GM12872 (cell line): Measurements from ENCODE around the gene CALN1.

Experiments used
- CTCF ChIP-seq: IDR thresholded peaks from 3 replicates; pipeline ENCODE4 v1.5.1; 2011; ENCODE audit warnings: low read depth, mild to moderate bottlenecking, low read length, moderate library complexity; ENCODE audit not compliant: insufficient read depth

The CALN1 gene

GRCh38 chr7:72307566-72307965 is 104.6 kb downstream of the CALN1 start:
- no peak for TF ChIP-seq CTCF

DNA sequence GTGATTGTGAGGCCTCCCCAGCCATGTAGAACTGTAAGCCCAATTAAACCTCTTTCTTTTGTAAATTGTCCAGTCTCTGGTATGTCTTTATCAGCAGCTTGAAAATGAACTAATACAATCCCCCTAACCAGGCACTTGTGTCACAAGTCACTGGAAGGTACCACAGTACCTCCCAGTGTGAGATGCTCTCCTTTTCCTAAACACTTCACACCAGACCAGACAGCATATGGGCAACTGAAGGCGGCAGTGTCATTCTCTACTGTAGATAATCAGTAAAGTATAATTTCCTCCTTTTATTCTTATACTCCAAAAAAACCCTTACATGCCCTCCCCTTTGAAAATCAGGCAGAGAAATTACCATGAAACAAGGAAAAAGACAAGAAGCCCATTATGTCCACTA is 113.2 kb downstream of the CALN1 start:
- no peak for TF ChIP-seq CTCF

- no peak for TF ChIP-seq CTCF
These were observed 114.0 kb downstream of the CALN1 start for GRCh38 chr7:72298091-72298490.

GRCh38 chr7:72297636-72298035 is 114.5 kb downstream of the CALN1 start:
- no peak for TF ChIP-seq CTCF

DNA sequence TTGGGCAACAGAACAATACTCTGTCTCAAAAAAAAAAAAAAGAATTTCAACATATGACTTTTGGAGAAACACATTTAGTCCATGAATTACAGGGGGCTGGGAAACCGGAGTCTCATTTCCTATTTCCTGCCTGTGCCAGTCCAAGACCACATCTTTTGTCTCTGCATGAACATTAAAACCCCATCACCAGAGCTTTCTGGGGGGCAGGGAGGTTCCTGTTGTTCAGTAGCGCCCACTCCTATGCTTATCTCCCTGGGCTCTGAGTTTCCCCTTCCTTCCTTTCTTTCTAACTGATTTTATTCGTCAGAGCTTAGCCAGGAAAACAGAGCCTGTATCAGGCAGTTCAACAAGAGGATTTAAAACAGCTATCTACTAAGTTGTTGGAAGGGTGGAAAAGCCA is 119.3 kb downstream of the CALN1 start:
- no peak for TF ChIP-seq CTCF

DNA sequence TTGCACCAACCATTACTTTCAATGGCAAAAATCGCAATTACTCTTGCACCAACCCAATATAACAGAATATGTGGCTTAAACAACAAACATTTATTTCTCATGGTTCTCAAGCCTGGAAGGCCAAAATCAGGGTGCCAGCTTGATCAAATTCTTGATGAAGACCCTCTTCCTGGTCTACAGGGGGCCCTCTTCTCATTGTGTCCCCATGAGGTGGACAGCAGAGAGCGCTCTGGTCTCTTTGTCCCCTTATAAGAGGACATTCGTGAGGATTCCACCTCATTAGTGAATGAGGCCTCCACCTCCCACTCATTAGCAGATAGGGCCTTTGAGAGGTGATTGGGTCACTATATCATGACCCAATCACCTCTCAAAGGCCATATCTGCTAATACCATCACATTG is 120.0 kb downstream of the CALN1 start:
- TF ChIP-seq CTCF: no peak

DNA sequence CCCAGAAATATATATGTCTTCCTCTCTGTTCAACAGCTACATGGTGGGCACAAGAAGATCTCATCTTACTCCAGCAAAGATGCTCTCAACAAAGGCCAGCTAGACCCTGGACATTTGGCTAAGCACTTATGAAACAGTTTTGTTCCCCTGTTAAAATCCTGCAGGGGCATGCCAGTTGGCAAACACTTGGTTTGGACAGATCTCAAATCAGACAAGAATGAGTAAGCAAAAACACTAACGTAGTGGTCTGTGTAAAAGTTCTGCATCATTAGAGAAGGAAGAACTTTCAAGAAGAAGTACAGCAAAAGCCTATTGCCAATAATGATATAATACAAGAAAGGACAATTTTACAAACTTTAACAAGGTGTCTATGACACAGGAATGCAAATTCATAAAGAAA is 125.6 kb downstream of the CALN1 start:
- no peak for TF ChIP-seq CTCF

DNA sequence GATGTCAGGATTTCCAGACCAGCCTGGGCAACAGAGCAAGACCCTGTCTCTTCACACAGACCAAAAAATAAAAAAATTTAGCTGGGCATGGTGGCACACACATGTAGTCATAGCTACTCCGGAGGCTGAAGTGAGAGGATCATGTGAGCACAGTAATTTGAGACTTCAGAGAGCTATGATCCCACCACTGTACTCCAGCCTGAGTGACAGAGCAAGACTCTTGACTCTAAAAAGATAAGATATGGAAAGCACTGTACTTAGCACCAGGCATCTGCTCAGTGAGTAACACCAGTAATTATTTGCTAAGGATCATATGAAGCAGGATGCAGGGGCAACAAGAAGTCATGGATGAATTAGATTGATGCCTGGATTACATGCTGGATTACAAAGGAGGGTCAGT is 128.8 kb downstream of the CALN1 start:
- TF ChIP-seq CTCF: no peak
